Skin of body (tissue), 2 donors: ENCODE measurements around the gene ANXA2. TPM values are rescaled to one million over a fixed set of nuclear protein-coding genes. Genes with fewer than 3 reads are reported as not detected.
"Not testable (repeated sequence)": the region's sequence is repeated elsewhere in the genome, so short reads cannot be mapped to it uniquely, and the experiment has no call there.

Experiments
- DNase-seq: peaks from one replicate; lab custom pipeline; 2025; lab: John Stamatoyannopoulos, UW
- total RNA-seq: library from RNA; depleted of rRNA; stranded (reverse); fragments of >200 nt; gene quantifications from one replicate; pipeline ENCODE4 v1.2.3, GENCODE V29; 2014

The ANXA2 gene
- 913 TPM for total RNA-seq

- peak; percentile 92 for DNase-seq
Observed at GRCh38 chr15:60397772-60398445, at the start of gene ANXA2. ANXA2 (minus strand) TSS chr15:60397986; CDS start chr15:60386075, 11,911 bp downstream.

- DNase-seq, result peak; percentile 32
Observed at GRCh38 chr15:60444289-60444912, 46.6 kb upstream of the ANXA2 start.

- no peak for DNase-seq
Observed at GRCh38 chr15:60442763-60443162, 45.0 kb upstream of the ANXA2 start.

- no peak for DNase-seq
Observed at GRCh38 chr15:60442031-60442650, 44.4 kb upstream of the ANXA2 start.

- DNase-seq, result no peak
Observed at GRCh38 chr15:60441331-60441730, 43.5 kb upstream of the ANXA2 start.

GRCh38 chr15:60438646-60439045 lies 40.9 kb upstream of the ANXA2 start:
- DNase-seq, result no peak

GRCh38 chr15:60428935-60429334 lies 31.1 kb upstream of the ANXA2 start:
- no peak for DNase-seq

- peak; percentile 83 for DNase-seq
Observed at GRCh38 chr15:60426870-60427508, 29.2 kb upstream of the ANXA2 start.

- DNase-seq, result no peak
Observed at GRCh38 chr15:60425461-60425860, 27.7 kb upstream of the ANXA2 start.

GRCh38 chr15:60424006-60424405 lies 26.2 kb upstream of the ANXA2 start:
- no peak for DNase-seq

GRCh38 chr15:60423537-60423936 lies 25.8 kb upstream of the ANXA2 start:
- peak; percentile 85 for DNase-seq

- DNase-seq, result no peak
Observed at GRCh38 chr15:60421544-60421943, 23.8 kb upstream of the ANXA2 start.

GRCh38 chr15:60420203-60420716 lies 22.5 kb upstream of the ANXA2 start:
- DNase-seq, result no peak

- DNase-seq, result no peak
Observed at GRCh38 chr15:60419753-60420152, 22.0 kb upstream of the ANXA2 start.

GRCh38 chr15:60418096-60418495 lies 20.3 kb upstream of the ANXA2 start:
- DNase-seq, result no peak

- DNase-seq, result no peak
Observed at GRCh38 chr15:60417112-60417511, 19.3 kb upstream of the ANXA2 start.

- DNase-seq, result no peak
Observed at GRCh38 chr15:60416484-60416883, 18.7 kb upstream of the ANXA2 start.

- DNase-seq, result peak; percentile 21
Observed at GRCh38 chr15:60414016-60414682, 16.4 kb upstream of the ANXA2 start.

- no peak for DNase-seq
Observed at GRCh38 chr15:60413231-60413824, 15.5 kb upstream of the ANXA2 start.

GRCh38 chr15:60412807-60413206 lies 15.0 kb upstream of the ANXA2 start:
- DNase-seq, result not testable (repeated sequence)
